ENCODE results near the gene FZD10. TPM values are rescaled to one million over a fixed set of nuclear protein-coding genes. Genes with fewer than 3 reads are reported as not detected.
A peak's percentile ranks its signal among the peaks of the same experiment; 100 is the strongest.

Gene FZD10
- total RNA-seq, 1 donor from 2014 or later = 1.5 TPM

DNA sequence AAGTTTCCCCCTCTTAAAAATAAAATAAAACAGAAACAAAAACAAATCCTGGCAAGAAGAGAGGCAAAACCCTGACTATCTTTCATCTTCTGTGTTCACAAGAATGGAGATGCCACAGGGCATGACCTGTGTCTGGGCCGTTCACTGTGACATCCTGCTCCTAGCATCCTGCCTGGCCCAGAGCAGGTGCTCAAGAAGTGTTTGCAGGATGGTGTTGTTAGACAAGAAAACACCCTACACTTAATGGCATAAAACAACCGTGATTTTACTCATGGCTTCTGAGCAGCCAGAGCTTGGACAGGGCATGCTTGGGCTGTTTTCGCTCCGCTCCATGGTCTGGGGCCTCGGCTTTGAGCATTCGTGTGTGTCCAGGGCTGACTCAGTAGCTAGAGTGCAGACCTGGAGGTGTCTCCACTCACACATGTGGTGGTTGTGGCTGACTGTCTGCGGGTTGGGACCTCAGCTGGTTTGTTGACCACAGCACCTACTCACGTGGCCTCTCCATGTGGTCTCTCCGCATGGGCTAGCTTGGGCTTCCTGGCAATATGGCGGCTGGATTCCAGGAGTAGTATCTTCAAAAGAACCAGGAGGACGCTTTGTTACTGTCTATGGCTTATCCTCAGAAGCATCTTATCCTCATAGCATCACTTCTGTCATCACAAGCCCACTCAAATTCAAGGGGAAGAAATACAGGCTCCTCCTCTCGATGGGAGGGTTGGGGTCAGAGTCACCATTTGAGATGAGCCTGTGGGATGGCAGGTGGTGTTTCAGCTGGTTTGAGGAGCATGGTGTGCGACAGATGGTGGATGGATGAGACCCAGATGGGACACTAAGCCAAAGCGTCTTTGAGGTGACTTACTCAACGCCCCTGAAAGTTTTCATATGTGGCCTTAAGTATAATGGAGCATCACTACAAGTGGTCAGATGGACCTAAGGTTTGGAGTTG, 33.2 kb upstream of the FZD10 start:
- intact Hi-C loops (cut with DNase I) = no loop called here
- DNase-seq (ENCODE audit: low spot score) = no peak
- no peak for ATAC-seq

GRCh38 chr12:130130346-130130745, 31.9 kb upstream of the FZD10 start:
- intact Hi-C loops (cut with DNase I) = no loop called here
- no peak for DNase-seq (ENCODE audit: low spot score)
- ATAC-seq = no peak

GRCh38 chr12:130131025-130131424, 31.2 kb upstream of the FZD10 start:
- ATAC-seq (no peak), DNase-seq (ENCODE audit: low spot score) (no peak)
- intact Hi-C loops (cut with DNase I) = no loop called here

DNA sequence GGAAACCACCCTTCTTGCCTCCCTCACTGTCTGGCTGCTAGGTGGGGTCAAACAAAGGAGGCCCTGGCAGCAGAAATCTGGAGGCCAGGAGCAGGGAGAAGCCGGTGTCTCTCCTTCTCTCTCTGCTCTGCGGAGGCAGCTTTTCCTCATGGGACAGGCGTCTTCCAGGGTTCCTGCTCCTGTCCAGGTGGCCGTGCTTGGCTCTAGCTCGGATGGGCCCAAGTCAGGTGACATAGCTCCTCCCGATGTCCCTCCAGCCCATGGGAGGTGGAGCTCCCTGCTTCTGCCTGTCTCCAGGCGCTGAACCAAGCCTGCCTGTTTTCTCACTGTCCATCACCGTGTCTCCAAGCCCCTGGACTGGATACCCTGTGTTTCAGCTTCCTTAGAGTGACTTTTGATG, 30.5 kb upstream of the FZD10 start:
- DNase-seq (ENCODE audit: low spot score) = no peak
- ATAC-seq = no peak
- intact Hi-C loops (cut with DNase I) = no loop called here

DNA sequence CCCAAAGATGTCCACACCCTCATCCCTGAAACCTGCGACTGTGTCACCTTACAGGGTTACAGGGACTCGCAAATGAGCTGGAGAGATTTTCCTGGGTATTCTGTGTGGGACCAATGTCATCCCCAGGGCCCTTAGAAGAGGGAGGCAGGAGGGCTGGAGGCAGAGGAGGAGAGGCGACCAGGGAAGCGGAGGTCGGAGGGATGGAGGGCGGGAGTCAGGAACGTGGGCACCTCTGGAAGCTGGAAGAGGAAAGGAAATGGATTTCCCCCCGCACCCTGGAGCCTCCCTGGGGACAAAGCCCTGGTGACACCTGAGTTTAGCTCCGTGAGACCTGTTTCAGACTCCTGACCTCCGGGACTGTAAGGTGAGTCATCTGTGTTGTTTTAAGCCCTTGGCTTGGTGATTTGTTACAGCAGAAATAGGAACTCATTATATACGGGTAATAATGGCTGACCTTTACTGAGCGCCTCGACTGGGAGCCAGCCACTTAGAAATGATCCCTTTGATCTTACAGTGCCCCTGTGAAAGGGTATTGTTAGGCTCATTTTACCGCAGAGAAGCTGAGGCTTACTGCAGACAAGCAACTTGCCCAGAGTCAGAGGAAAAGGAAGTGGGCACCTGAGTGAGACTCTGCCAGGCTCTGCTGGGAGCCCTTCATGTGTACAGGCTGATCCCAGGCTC, 29.3 kb upstream of the FZD10 start:
- ATAC-seq = no peak
- intact Hi-C loops (cut with DNase I) = no loop called here
- DNase-seq (ENCODE audit: low spot score) = no peak

GRCh38 chr12:130133851-130134562, 28.3 kb upstream of the FZD10 start:
- intact Hi-C loops (cut with DNase I) = no loop called here
- ATAC-seq (no peak), DNase-seq (ENCODE audit: low spot score) (no peak)

DNA sequence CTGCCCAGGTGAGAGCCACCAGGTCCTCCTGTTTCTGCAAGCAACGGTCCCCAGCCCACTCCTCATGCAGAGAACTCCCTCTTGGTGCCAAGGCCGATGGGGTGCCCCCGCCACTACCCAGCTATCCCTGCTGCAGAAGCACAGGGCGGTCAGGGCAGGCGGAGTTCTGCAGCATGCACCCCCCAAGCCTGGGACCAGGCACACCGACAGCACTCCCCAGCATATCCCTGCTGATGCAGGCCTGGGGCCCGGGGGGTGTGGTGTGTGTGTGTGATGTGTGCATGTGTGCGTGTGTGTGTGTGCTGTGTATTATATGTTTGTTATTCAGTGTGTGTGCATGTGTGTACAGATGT, 27.7 kb upstream of the FZD10 start:
- no peak for ATAC-seq
- intact Hi-C loops (cut with DNase I) = no loop called here

GRCh38 chr12:130136509-130137039, 25.7 kb upstream of the FZD10 start:
- intact Hi-C loops (cut with DNase I) = no loop called here
- no peak for DNase-seq (ENCODE audit: low spot score)
- peak; percentile 62 for ATAC-seq

More for the DNA sequence above, 27.7 kb upstream of the FZD10 start:
- DNase-seq (ENCODE audit: low spot score) = no peak

DNA sequence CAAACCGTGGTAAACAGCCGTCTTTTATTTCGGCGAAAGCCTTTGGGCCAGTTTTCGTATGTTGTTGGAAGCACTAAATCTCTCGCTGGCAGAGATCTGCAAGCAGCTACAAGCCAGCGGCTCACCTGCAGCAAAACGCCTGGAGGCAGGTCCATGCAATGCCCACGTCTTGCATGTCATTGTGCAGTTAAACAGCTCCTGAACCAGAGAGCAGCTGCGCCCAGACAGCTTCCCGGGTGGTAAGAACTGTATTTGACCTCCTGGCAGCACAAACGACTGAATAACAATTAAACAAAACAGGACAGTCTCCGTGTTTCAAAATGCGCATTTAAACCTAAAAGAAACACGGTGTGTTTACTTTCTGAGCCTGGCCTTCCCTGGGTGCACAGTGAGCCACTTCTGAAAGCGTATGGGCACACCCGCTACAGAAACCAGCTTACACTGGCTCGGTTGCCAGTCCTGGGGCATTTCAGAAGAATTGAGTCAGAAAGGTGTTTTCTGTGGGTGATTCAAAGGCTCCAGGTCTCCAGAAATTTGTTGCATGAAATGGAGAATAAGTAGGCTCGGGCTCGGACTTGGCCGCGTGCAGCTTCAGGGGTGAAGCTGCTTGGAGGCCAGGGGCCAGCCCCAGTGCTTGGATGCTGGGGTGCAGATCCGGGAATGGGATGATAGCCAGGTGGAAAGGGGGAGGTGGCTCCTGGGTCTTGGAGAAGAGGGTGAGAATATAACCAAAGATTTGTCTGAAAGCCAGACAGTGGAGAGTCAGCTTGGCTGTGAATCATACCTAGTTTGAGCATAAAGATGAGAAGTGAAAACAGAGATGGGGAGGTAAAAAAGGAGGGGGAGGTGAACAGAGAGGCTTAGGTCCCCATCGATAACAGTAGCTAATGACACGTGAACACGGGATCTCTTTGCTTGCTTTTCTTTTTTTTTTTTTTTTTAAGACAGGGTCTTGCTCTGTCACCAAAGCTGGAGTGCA, 24.9 kb upstream of the FZD10 start:
- ATAC-seq (peak; percentile 32), DNase-seq (ENCODE audit: low spot score) (no peak)
- intact Hi-C loops (cut with DNase I) = no loop called here

DNA sequence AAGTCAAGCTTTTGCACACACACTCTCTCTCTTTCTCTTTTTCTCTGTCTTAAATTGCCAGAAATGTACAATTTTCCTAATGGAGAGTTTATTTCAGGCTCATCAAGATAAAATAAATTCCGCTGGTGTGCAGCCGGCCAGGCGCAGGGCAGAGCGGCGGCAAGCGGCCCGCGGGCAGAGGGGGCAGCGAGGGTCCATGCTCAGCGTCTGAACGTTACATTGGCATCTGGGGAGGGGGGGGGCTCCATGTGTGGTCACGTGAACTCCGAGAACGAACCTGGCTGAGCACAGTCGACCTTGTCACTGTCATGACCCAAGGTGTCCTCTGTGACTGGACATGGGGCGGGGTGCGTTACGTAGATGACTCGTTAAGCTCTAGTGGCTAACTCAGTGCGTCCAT, 23.8 kb upstream of the FZD10 start:
- ATAC-seq (no peak), DNase-seq (ENCODE audit: low spot score) (no peak)
- intact Hi-C loops (cut with DNase I) = no loop called here

- DNase-seq (ENCODE audit: low spot score) (no peak), ATAC-seq (peak; percentile 75)
- intact Hi-C loops (cut with DNase I) = no loop called here
Observed at GRCh38 chr12:130139567-130140421, 22.5 kb upstream of the FZD10 start.

DNA sequence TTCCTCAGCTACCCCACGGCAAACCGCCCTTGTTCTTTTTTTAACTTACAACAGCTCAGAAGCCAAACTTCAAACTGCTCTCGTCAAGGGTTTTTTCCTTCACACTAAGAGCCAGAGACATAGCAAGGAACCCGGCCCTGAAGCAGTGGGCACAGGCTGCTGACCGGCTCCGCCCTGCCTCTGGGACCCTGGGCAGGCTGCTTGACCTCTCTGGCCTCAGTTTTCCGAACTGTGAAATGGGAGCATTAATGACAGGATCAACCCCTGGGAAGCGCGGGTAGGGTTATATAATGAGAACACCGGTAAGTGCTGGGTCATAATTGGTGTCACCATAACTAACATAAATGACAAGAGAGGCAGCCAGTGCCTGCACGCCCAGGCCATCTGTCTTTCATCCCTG, 21.2 kb upstream of the FZD10 start:
- ATAC-seq (no peak), DNase-seq (ENCODE audit: low spot score) (no peak)
- intact Hi-C loops (cut with DNase I) = no loop called here

GRCh38 chr12:130141901-130142683, 20.2 kb upstream of the FZD10 start:
- ATAC-seq = no peak
- intact Hi-C loops (cut with DNase I) = no loop called here
- no peak for DNase-seq (ENCODE audit: low spot score)

DNA sequence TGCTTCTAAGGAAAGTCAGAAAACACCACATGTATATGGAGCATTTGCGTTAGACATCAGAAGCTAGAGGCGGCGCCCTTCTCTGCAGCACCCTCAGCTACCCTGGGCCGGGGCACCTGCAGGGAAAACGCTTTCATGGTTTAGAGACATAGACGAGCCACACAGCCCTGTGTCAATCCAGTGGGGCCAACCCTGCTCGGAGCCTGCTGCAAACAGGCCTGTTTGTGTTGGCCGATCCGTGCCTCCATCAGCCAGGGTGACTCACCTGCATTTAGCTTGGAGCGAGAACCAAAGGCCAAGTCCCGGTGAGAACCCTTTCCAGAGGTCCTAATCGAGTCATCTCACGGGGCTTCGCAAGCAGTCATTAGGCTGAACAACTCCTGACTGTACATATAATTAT, 19.5 kb upstream of the FZD10 start:
- DNase-seq (ENCODE audit: low spot score) (no peak), ATAC-seq (no peak)
- intact Hi-C loops (cut with DNase I) = no loop called here

DNA sequence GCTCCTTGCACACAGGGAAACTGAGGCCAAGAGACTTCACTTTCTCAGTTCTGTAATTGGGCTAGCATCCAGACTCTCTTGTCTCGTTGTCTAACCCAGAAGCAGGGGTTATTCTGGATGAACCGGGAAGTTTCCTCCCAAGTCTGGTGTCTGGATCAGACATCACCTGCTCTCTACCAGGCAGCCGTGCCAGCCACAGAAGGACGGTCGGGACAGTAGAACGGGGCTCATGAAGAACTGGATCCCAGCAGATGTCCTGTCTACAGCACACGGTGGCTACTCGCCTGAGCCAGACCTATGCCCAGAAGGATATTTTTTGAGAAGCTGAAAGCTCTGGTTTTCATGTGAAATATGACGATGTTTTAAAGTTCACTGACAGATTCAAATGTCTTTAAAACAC, 19.1 kb upstream of the FZD10 start:
- ATAC-seq (no peak), DNase-seq (ENCODE audit: low spot score) (no peak)
- intact Hi-C loops (cut with DNase I) = no loop called here

DNA sequence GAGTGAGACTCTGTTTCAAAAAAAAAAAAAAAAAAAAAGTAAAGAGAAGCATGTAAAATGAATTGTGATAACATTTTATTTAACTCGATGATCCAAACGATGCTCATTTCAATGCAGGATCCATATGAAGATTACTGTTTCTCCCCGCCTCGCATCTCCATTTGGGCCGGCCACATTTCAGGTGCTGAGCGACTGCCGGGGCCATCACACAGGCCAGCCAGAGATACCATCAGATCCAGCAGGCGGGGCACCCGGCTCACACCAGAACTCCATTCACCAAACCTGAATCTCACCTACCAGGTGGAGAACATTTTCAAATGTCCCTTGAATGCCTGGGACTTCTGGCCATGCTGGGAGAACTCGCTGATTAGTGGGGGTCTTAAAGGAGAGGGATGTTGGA, 18.0 kb upstream of the FZD10 start:
- ATAC-seq (no peak), DNase-seq (ENCODE audit: low spot score) (no peak)
- intact Hi-C loops (cut with DNase I) = no loop called here

DNA sequence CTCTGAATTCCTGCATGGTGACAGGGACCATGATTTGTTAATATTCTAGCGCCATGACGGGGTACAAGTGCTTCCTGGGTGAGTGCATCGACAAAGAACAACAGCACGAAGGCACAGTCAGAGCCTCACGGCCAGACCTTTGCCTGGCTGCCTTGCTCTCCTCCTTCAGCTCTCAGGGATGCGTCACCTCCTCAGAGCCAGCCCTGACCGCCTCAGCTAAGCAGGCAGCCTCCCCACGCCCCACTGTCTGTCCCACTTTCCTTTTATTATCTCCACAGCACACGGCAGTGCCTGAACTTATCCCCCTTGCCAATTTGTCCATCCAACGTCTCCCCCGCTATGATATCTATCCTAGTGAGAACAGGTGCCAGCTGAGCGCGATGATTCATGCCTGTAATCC, 16.5 kb upstream of the FZD10 start:
- ATAC-seq = no peak
- intact Hi-C loops (cut with DNase I) = no loop called here
- DNase-seq (ENCODE audit: low spot score) = no peak
